ENCODE results near the gene CLDN8. TPM values are rescaled to one million over a fixed set of nuclear protein-coding genes. Genes with fewer than 3 reads are reported as not detected.
A peak's percentile ranks its signal among the peaks of the same experiment; 100 is the strongest.

CLDN8 gene
- total RNA-seq, 2 donors from 2014 or later, result not detected

- no peaks in the 10 kb centered on the region for H3K9me3 ChIP-seq (ENCODE audit: control insufficient read depth, low read length)
- 80% methylated on average over 1 of the region's 1 CpG; no CpG with 5 or more reads in 1 of the 2 experiments for WGBS, 2 experiments (ENCODE audit: insufficient coverage in 1 of 2, insufficient read length in 1 of 2)
- H3K27me3 ChIP-seq (ENCODE audit: control insufficient read depth, insufficient read depth, low read length, poor library complexity, severe bottlenecking), result no peaks in the 10 kb centered on the region
- H3K36me3 ChIP-seq (ENCODE audit: control insufficient read depth, insufficient read depth, low read length), result no peaks in the 10 kb centered on the region
- H3K4me3 ChIP-seq (ENCODE audit: low read length), result no peak overlapping the region
- H3K27ac ChIP-seq (ENCODE audit: low read depth, low read length), result no peak overlapping the region
- H3K4me1 ChIP-seq (ENCODE audit: control insufficient read depth, insufficient read depth, low read length), result no peaks in the 10 kb centered on the region
- Mint-ChIP-seq H3K9me3 (no peaks in the 10 kb centered on the region), H3K36me3 (ENCODE audit: low read depth) (no peaks in the 10 kb centered on the region), H3K4me1 (no peaks in the 10 kb centered on the region), H3K27me3 (ENCODE audit: insufficient read depth) (no peaks in the 10 kb centered on the region), H3K27ac (no peak overlapping the region), H3K4me3 (no peak overlapping the region)
- TF ChIP-seq CTCF (conservative IDR thresholded peaks at IDR 0.05), result no peak
- no peak for DNase-seq
- no peak overlapping the region for H3K9ac ChIP-seq (ENCODE audit: extremely low read depth, low read length, poor library complexity, severe bottlenecking)
Measured at GRCh38 chr21:30207252-30207579, 8.7 kb downstream of the CLDN8 start.

GRCh38 chr21:30206551-30207251, 9.2 kb downstream of the CLDN8 start:
- H3K36me3 Mint-ChIP-seq (ENCODE audit: low read depth), result no peaks in the 10 kb centered on the region
- Histone ChIP-seq H3K9ac (ENCODE audit: extremely low read depth, low read length, poor library complexity, severe bottlenecking) (no peak overlapping the region), H3K4me3 (ENCODE audit: low read length) (no peak overlapping the region), H3K36me3 (ENCODE audit: control insufficient read depth, insufficient read depth, low read length) (no peaks in the 10 kb centered on the region), H3K9me3 (ENCODE audit: control insufficient read depth, low read length) (no peaks in the 10 kb centered on the region), H3K4me1 (ENCODE audit: control insufficient read depth, insufficient read depth, low read length) (no peaks in the 10 kb centered on the region), H3K27me3 (ENCODE audit: control insufficient read depth, insufficient read depth, low read length, poor library complexity, severe bottlenecking) (no peaks in the 10 kb centered on the region), H3K27ac (ENCODE audit: low read depth, low read length) (no peak overlapping the region)
- no peaks in the 10 kb centered on the region for H3K4me1 Mint-ChIP-seq
- DNase-seq, result no peak
- no peak for TF ChIP-seq CTCF (conservative IDR thresholded peaks at IDR 0.05)
- 90 to 91% methylated on average over 4 to 7 of the region's 7 CpGs for WGBS, 2 experiments (ENCODE audit: insufficient coverage in 1 of 2, insufficient read length in 1 of 2)
- no peaks in the 10 kb centered on the region for H3K27me3 Mint-ChIP-seq (ENCODE audit: insufficient read depth)
- H3K4me3 Mint-ChIP-seq, result no peak overlapping the region
- no peaks in the 10 kb centered on the region for H3K9me3 Mint-ChIP-seq
- H3K27ac Mint-ChIP-seq, result peak overlapping the region; percentile 61

- no peaks in the 10 kb centered on the region for H3K9me3 Mint-ChIP-seq
- Histone ChIP-seq H3K27ac (ENCODE audit: low read depth, low read length) (no peak overlapping the region), H3K4me1 (ENCODE audit: control insufficient read depth, insufficient read depth, low read length) (no peaks in the 10 kb centered on the region), H3K4me3 (ENCODE audit: low read length) (no peak overlapping the region), H3K27me3 (ENCODE audit: control insufficient read depth, insufficient read depth, low read length, poor library complexity, severe bottlenecking) (no peaks in the 10 kb centered on the region), H3K9me3 (ENCODE audit: control insufficient read depth, low read length) (no peaks in the 10 kb centered on the region), H3K9ac (ENCODE audit: extremely low read depth, low read length, poor library complexity, severe bottlenecking) (no peak overlapping the region), H3K36me3 (ENCODE audit: control insufficient read depth, insufficient read depth, low read length) (no peaks in the 10 kb centered on the region)
- H3K4me3 Mint-ChIP-seq, result no peak overlapping the region
- H3K27ac Mint-ChIP-seq, result no peak overlapping the region
- no peak for DNase-seq
- no peak for TF ChIP-seq CTCF (conservative IDR thresholded peaks at IDR 0.05)
- H3K4me1 Mint-ChIP-seq, result no peaks in the 10 kb centered on the region
- 91% methylated on average over 2 of the region's 2 CpGs; no CpG with 5 or more reads in 1 of the 2 experiments for WGBS, 2 experiments (ENCODE audit: insufficient coverage in 1 of 2, insufficient read length in 1 of 2)
- no peaks in the 10 kb centered on the region for H3K36me3 Mint-ChIP-seq (ENCODE audit: low read depth)
- no peaks in the 10 kb centered on the region for H3K27me3 Mint-ChIP-seq (ENCODE audit: insufficient read depth)
Measured at GRCh38 chr21:30200000-30200399, 15.9 kb downstream of the CLDN8 start.

Measured in endodermal cell (in vitro differentiated cells).